ENCODE data around the gene STMN3. TPM values are rescaled to one million over a fixed set of nuclear protein-coding genes. Genes with fewer than 3 reads are reported as not detected.

The STMN3 gene
- total RNA-seq, 2 donors from 2014 or later = 21.2 to 24.5 TPM

DNA sequence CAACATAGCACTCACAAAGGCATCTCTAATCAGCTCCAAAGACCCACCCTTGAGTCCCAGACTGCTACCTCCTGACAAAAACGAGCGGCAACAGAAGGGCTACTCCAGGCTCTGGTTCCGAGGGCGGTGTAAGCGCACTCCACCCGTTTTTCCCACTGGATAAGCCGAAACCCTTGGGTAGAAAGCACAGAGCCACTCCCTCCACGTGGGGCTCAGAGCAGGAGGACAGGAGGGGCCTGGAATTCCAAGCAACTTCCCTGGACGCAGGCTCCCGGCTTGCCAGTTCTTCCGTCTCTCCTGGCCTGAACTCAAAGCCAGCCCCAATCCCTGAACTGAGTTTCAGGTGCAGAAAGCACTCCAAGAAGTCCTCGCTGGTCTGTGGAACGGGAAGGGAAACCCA is 33.7 kb downstream of the STMN3 start:
- DNase-seq (ENCODE audit: low spot score) = no peak
- intact Hi-C loops (cut with DNase I) = no loop called here
- H3K9me3 ChIP-seq = no peaks in the 10 kb centered on the region
- no peak overlapping the region for H3K4me3 ChIP-seq
- no peak overlapping the region for H3K27ac ChIP-seq
- TF ChIP-seq, protein P1, sequence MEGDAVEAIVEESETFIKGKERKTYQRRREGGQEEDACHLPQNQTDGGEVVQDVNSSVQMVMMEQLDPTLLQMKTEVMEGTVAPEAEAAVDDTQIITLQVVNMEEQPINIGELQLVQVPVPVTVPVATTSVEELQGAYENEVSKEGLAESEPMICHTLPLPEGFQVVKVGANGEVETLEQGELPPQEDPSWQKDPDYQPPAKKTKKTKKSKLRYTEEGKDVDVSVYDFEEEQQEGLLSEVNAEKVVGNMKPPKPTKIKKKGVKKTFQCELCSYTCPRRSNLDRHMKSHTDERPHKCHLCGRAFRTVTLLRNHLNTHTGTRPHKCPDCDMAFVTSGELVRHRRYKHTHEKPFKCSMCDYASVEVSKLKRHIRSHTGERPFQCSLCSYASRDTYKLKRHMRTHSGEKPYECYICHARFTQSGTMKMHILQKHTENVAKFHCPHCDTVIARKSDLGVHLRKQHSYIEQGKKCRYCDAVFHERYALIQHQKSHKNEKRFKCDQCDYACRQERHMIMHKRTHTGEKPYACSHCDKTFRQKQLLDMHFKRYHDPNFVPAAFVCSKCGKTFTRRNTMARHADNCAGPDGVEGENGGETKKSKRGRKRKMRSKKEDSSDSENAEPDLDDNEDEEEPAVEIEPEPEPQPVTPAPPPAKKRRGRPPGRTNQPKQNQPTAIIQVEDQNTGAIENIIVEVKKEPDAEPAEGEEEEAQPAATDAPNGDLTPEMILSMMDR (IDR thresholded peaks at IDR 0.05) = no peak
- TF ChIP-seq POLR2A (IDR thresholded peaks at IDR 0.05) = no peak
- no peak for TF ChIP-seq POLR2AphosphoS5 (IDR thresholded peaks at IDR 0.05)
- H3K4me1 ChIP-seq (replicated peaks) = no peaks in the 10 kb centered on the region
- H3K27me3 ChIP-seq (replicated peaks; ENCODE audit: insufficient read depth) = no peaks in the 10 kb centered on the region
- 75% methylated on average over 13 of the region's 13 CpGs for WGBS
- peaks cover 0 to 13% of the 10 kb centered on the region in 2 donors for H3K36me3 ChIP-seq

DNA sequence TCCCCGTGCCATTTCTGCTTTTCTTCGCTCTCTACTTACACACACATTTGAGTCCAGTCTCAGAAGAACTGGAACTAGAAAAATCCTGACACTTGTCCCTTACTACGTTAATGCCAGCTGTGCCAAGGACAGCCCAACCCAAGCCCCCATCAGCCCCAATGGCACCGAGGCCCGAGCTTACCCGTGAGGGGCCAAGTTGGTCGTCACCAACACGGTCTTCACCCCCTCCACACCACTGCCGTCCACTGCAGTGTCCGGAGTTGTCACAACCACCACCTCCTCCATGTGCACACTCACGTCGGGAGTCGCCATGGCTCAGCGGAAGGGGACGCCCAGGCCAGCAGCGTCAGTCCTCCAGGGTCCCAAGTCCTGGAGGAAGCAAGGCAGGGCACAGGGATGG is 34.1 kb downstream of the STMN3 start:
- TF ChIP-seq POLR2A (IDR thresholded peaks at IDR 0.05) = no peak
- TF ChIP-seq POLR2AphosphoS5 (IDR thresholded peaks at IDR 0.05) = no peak
- TF ChIP-seq, protein P1 (IDR thresholded peaks at IDR 0.05) = no peak
- peaks cover 0 to 13% of the 10 kb centered on the region in 2 donors for H3K36me3 ChIP-seq
- no peaks in the 10 kb centered on the region for H3K9me3 ChIP-seq
- H3K27me3 ChIP-seq (replicated peaks; ENCODE audit: insufficient read depth) = no peaks in the 10 kb centered on the region
- DNase-seq (ENCODE audit: low spot score) = no peak
- no peak overlapping the region for H3K4me3 ChIP-seq
- no peaks in the 10 kb centered on the region for H3K4me1 ChIP-seq (replicated peaks)
- intact Hi-C loops (cut with DNase I) = no loop called here
- no peak overlapping the region for H3K27ac ChIP-seq
- 97% methylated on average over 16 of the region's 16 CpGs for WGBS

DNA sequence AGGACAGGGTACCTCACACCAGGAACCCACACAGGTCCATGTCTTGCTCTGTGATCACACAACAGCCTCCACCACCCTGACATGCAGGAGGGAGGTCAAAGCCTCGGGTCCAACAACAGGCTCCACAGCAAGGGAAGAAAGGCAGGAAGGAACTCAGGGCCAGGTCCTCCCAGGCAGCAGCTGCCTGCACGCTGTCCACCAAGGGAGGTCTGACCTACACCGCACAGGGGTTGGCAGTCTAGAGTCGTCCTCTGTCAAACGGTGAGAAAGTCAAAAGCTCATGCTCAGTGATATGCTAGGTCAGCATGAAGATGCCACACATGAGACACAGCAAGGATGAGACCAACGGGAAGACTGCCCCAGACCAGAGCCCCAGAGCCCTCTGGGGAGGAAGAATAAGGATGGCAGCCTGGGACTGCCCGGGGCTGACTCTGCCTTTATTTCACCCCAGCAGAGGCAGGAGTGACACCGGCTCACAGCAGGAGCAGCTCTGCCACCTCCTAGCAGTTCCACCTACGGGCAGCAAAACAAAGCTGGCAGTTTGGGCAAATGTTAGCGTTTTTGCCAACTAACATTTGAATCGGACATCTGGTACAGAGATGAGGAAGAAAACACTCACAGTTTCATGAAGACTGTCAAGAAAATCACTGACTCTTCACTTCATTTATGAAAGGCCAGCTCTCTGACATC is 34.8 kb downstream of the STMN3 start:
- Histone ChIP-seq H3K4me3 (no peak overlapping the region), H3K27ac (no peak overlapping the region), H3K9me3 (no peaks in the 10 kb centered on the region), H3K4me1 (replicated peaks) (no peaks in the 10 kb centered on the region), H3K36me3 (peaks cover 0 to 13% of the 10 kb centered on the region in 2 donors), H3K27me3 (replicated peaks; ENCODE audit: insufficient read depth) (no peaks in the 10 kb centered on the region)
- DNase-seq (ENCODE audit: low spot score) = no peak
- TF ChIP-seq, protein P1 (IDR thresholded peaks at IDR 0.05) = no peak
- WGBS = 91% methylated on average over 10 of the region's 11 CpGs
- intact Hi-C loops (cut with DNase I) = no loop called here

DNA sequence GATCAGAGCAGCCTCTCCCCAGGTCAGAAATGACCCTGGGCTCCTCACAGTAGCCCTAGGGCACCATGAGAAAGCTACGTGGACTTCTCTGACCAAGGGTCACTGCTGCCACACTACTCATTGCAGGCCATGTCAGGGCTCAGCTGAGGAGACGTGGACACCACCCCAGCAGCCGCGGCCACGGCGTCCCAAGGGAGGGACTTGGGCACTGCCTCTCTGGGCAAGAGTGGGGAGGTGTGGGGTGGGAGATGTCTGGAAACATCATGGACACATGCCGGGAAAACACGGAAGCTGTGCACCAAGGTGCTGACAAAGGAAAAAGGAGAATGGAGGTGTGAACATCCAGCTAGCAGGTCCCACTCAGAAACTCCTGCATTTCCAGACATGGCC is 35.4 kb downstream of the STMN3 start:
- no peak overlapping the region for H3K27ac ChIP-seq
- H3K27me3 ChIP-seq (replicated peaks; ENCODE audit: insufficient read depth) = no peaks in the 10 kb centered on the region
- no peak for DNase-seq (ENCODE audit: low spot score)
- WGBS = 96% methylated on average over 8 of the region's 8 CpGs
- TF ChIP-seq POLR2AphosphoS5 (IDR thresholded peaks at IDR 0.05) (no peak), POLR2A (IDR thresholded peaks at IDR 0.05) (no peak)
- TF ChIP-seq, protein P1 (IDR thresholded peaks at IDR 0.05) = no peak
- no peaks in the 10 kb centered on the region for H3K4me1 ChIP-seq (replicated peaks)
- H3K36me3 ChIP-seq = peaks cover 0 to 13% of the 10 kb centered on the region in 2 donors
- intact Hi-C loops (cut with DNase I) = no loop called here
- no peak overlapping the region for H3K4me3 ChIP-seq
- no peaks in the 10 kb centered on the region for H3K9me3 ChIP-seq
